ENCODE measurements around the gene LMBR1.

Gene LMBR1

GRCh38 chr7:156634117-156634516 lies 258.9 kb downstream of the LMBR1 start:
- in situ Hi-C loops (cut with MboI; ENCODE audit: low sequenced_read_pairs), result no loop called here

- in situ Hi-C loops (cut with MboI; ENCODE audit: low sequenced_read_pairs), result no loop called here
Observed at GRCh38 chr7:156629873-156630272, 263.1 kb downstream of the LMBR1 start.

DNA sequence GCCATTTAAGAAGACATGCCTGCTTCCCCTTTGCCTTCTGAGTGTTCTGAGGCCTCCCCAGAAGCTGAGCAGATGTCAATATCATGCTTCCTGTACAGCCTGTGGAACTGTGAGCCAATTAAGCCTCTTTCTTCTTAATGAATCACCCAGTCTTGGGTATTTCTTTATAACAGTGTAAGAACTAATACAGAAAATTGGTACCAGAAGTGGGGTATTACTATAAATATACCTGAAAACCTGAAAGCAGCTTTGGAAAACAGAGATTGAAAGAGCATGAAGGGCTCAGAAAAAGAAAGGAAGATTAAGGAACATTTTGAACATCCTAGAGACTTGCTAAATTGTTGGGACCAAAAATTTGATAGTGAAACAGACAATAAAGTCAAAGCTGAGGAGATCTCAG lies 264.4 kb downstream of the LMBR1 start:
- in situ Hi-C loops (cut with MboI; ENCODE audit: low sequenced_read_pairs), result no loop called here
